SK-N-MC (cell line): ENCODE data around the gene GOLGA6L2.

ENCODE experiments used
- EZH2 ChIP-seq: fragments of 200-600 bp; sonication (generic); IDR thresholded peaks from one replicate; pipeline ENCODE4 v1.6.1; 2017; ENCODE audit warnings: antibody characterized with exemption
- POLR2AphosphoS5 ChIP-seq: IDR thresholded peaks from 2 replicates; pipeline ENCODE4 v1.6.1; 2012; ENCODE audit warnings: mild to moderate bottlenecking, low read depth, low read length, borderline replicate concordance

- TF ChIP-seq POLR2AphosphoS5 (no peak), EZH2 (no peak)
Observed at GRCh38 chr15:23416349-23417276, 30.4 kb downstream of the GOLGA6L2 start.
